GM23338 (cell line): Measurements from ENCODE around the gene PCNX3.

ENCODE experiments used
- CREB1 ChIP-seq: fragments of 250-450 bp; sonication (Bioruptor Pico); IDR thresholded peaks from 2 replicates; pipeline ENCODE4 v1.5.0; 2020; ENCODE audit warnings: low read depth, mild to moderate bottlenecking, moderate library complexity
- EZH2 ChIP-seq: fragments of 200-600 bp; sonication (generic); IDR thresholded peaks from one replicate; pipeline ENCODE4 v1.8.0; 2017; ENCODE audit warnings: antibody characterized with exemption, mild to moderate bottlenecking, low read depth; ENCODE audit not compliant: unreplicated experiment
- EZH2phosphoT487 ChIP-seq: fragments of 200-600 bp; sonication (generic); IDR thresholded peaks from one replicate; pipeline ENCODE4 v1.8.1; 2018; ENCODE audit warnings: antibody characterized with exemption; ENCODE audit not compliant: unreplicated experiment
- JUNB ChIP-seq: IDR thresholded peaks from one replicate; pipeline ENCODE4 v1.6.1; 2016; ENCODE audit warnings: antibody characterized with exemption; ENCODE audit not compliant: unreplicated experiment
- NANOG ChIP-seq: IDR thresholded peaks from 2 replicates; pipeline ENCODE4 v1.6.1; 2016; ENCODE audit warnings: antibody characterized with exemption, borderline replicate concordance
- POLR2AphosphoS5 ChIP-seq: IDR thresholded peaks from 2 replicates; pipeline ENCODE4 v1.6.1; 2016; ENCODE audit warnings: antibody characterized with exemption, low read depth
- STAT1 ChIP-seq: IDR thresholded peaks from one replicate; pipeline ENCODE4 v1.6.1; 2016; ENCODE audit warnings: antibody characterized with exemption; ENCODE audit not compliant: unreplicated experiment
- ZNF114 ChIP-seq: fragments of 250-450 bp; sonication (Bioruptor Pico); IDR thresholded peaks from 2 replicates; pipeline ENCODE4 v1.5.0; 2020; ENCODE audit warnings: mild to moderate bottlenecking, moderate library complexity
- ZNF331 ChIP-seq: fragments of 250-450 bp; sonication (Bioruptor Pico); IDR thresholded peaks from 2 replicates; pipeline ENCODE4 v1.5.0; 2020; ENCODE audit warnings: low read depth, mild to moderate bottlenecking, moderate library complexity
- TF ChIP-seq, protein P1 (sequence below), 2 experiments: fragments of 200-600 bp in 1 of 2; sonication (generic) in 1 of 2; conservative IDR thresholded peaks; 2 replicates each; pipeline versions ENCODE4 v1.5.1 to v1.6.1; 2016 to 2017; ENCODE audit warnings: antibody characterized with exemption in 2 of 2, low read depth in 2 of 2, mild to moderate bottlenecking in 2 of 2, moderate library complexity in 1 of 2
- TF ChIP-seq, protein P2 (sequence below): IDR thresholded peaks from one replicate; pipeline ENCODE4 v1.6.1; 2018; ENCODE audit warnings: antibody characterized with exemption; ENCODE audit not compliant: unreplicated experiment
- TF ChIP-seq, protein P3 (sequence below): IDR thresholded peaks from 2 replicates; pipeline ENCODE4 v1.6.1; 2016; ENCODE audit warnings: antibody characterized with exemption

DNA sequence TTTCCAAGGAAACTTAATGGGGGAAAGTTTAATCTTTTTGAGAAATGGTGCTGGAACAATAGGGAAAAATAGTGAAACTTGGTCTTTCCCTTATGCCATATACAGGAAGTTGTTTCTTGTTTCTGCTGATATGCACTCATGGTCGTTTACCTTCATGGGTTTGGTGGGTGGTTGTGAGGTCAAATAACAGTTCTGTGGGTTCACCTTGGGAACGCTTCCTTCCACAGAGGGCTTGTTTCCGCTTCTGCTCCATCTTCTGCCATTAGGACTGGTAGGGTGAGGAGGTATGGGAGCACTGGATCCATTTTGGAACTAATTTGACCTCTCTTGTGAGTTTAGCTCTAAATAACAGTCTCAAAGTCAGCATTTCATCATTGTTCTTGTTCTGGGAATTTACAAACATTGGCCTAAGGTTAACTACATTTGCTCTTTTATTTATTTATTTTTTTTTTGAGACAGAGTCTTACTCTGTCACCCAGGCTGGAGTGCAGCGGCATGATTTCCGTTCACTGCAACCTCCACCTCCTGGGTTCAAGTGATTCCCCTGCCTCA lies 64.7 kb downstream of the PCNX3 start:
- TF ChIP-seq, protein P1, sequence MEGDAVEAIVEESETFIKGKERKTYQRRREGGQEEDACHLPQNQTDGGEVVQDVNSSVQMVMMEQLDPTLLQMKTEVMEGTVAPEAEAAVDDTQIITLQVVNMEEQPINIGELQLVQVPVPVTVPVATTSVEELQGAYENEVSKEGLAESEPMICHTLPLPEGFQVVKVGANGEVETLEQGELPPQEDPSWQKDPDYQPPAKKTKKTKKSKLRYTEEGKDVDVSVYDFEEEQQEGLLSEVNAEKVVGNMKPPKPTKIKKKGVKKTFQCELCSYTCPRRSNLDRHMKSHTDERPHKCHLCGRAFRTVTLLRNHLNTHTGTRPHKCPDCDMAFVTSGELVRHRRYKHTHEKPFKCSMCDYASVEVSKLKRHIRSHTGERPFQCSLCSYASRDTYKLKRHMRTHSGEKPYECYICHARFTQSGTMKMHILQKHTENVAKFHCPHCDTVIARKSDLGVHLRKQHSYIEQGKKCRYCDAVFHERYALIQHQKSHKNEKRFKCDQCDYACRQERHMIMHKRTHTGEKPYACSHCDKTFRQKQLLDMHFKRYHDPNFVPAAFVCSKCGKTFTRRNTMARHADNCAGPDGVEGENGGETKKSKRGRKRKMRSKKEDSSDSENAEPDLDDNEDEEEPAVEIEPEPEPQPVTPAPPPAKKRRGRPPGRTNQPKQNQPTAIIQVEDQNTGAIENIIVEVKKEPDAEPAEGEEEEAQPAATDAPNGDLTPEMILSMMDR (conservative IDR thresholded peaks at IDR 0.05; ENCODE audit: low read depth in 2 of 2) = no peak
- TF ChIP-seq CREB1 = no peak
- no peak for TF ChIP-seq EZH2phosphoT487
- TF ChIP-seq POLR2AphosphoS5 = no peak
- no peak for TF ChIP-seq EZH2
- TF ChIP-seq, protein P2, sequence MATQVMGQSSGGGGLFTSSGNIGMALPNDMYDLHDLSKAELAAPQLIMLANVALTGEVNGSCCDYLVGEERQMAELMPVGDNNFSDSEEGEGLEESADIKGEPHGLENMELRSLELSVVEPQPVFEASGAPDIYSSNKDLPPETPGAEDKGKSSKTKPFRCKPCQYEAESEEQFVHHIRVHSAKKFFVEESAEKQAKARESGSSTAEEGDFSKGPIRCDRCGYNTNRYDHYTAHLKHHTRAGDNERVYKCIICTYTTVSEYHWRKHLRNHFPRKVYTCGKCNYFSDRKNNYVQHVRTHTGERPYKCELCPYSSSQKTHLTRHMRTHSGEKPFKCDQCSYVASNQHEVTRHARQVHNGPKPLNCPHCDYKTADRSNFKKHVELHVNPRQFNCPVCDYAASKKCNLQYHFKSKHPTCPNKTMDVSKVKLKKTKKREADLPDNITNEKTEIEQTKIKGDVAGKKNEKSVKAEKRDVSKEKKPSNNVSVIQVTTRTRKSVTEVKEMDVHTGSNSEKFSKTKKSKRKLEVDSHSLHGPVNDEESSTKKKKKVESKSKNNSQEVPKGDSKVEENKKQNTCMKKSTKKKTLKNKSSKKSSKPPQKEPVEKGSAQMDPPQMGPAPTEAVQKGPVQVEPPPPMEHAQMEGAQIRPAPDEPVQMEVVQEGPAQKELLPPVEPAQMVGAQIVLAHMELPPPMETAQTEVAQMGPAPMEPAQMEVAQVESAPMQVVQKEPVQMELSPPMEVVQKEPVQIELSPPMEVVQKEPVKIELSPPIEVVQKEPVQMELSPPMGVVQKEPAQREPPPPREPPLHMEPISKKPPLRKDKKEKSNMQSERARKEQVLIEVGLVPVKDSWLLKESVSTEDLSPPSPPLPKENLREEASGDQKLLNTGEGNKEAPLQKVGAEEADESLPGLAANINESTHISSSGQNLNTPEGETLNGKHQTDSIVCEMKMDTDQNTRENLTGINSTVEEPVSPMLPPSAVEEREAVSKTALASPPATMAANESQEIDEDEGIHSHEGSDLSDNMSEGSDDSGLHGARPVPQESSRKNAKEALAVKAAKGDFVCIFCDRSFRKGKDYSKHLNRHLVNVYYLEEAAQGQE = no peak
- no peak for TF ChIP-seq ZNF114 (CRISPR knock-in tag)
- no peak for TF ChIP-seq STAT1
- no peak for TF ChIP-seq NANOG
- no peak for TF ChIP-seq ZNF331 (CRISPR knock-in tag)
- no peak for TF ChIP-seq JUNB
- TF ChIP-seq, protein P3, sequence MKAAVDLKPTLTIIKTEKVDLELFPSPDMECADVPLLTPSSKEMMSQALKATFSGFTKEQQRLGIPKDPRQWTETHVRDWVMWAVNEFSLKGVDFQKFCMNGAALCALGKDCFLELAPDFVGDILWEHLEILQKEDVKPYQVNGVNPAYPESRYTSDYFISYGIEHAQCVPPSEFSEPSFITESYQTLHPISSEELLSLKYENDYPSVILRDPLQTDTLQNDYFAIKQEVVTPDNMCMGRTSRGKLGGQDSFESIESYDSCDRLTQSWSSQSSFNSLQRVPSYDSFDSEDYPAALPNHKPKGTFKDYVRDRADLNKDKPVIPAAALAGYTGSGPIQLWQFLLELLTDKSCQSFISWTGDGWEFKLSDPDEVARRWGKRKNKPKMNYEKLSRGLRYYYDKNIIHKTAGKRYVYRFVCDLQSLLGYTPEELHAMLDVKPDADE = no peak
